Measurements from ENCODE around the gene HELZ2.

DNA sequence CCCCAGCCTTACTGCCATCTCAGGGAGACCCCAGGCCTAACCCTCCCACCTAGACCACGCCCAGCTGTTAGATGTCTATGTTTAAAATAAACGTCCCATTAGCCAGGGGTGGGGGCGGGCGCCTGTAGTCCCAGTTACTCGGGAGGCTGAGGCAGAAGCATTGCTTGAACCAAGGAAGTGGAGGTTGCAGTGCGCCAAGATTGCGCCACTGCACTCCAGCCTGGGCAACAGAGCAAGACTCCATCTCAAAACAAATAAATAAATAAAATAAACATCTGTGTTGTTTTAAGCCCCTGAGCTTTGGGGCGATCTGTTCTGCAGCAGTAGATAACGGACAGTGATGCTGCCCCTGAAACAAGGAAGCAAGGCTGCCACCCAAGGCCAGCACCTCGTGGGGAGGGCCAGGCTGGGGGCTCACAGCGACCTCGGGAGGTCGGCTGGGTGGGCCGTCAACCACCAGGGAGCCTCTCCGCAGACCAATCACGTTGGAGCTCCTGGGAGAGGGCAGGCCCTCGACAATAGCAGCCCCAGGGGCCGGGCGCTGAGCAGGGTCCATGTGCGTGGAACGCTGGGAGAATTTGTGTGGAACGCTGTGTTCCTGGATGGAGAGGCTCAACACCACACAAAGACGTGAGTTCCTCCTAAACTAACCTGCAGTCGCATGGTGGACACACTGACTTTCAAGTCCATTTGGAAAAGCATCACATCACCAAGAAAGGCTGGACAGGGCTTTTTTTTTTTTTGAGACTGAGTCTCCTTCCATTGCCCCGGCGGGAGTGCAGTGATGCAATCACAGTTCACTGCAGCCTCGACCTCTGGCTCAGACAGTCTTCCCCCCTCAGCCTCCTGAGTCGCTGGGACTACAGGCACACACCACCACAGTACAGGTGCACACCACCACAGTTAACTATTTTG is 1.0 kb upstream of the HELZ2 start:
- TF ChIP-seq, protein P1, sequence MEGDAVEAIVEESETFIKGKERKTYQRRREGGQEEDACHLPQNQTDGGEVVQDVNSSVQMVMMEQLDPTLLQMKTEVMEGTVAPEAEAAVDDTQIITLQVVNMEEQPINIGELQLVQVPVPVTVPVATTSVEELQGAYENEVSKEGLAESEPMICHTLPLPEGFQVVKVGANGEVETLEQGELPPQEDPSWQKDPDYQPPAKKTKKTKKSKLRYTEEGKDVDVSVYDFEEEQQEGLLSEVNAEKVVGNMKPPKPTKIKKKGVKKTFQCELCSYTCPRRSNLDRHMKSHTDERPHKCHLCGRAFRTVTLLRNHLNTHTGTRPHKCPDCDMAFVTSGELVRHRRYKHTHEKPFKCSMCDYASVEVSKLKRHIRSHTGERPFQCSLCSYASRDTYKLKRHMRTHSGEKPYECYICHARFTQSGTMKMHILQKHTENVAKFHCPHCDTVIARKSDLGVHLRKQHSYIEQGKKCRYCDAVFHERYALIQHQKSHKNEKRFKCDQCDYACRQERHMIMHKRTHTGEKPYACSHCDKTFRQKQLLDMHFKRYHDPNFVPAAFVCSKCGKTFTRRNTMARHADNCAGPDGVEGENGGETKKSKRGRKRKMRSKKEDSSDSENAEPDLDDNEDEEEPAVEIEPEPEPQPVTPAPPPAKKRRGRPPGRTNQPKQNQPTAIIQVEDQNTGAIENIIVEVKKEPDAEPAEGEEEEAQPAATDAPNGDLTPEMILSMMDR (IDR thresholded peaks at IDR 0.05 in 2 of 3, conservative IDR thresholded peaks at IDR 0.05 in 1 of 3; ENCODE audit: control insufficient read depth in 2 of 3, extremely low read depth in 1 of 3, insufficient read depth in 1 of 3, low read depth in 3 of 3, low read length in 3 of 3), result no peak
- no peak for TF ChIP-seq KDM1A (IDR thresholded peaks at IDR 0.05; ENCODE audit: borderline replicate concordance)
- TF ChIP-seq, protein P2, sequence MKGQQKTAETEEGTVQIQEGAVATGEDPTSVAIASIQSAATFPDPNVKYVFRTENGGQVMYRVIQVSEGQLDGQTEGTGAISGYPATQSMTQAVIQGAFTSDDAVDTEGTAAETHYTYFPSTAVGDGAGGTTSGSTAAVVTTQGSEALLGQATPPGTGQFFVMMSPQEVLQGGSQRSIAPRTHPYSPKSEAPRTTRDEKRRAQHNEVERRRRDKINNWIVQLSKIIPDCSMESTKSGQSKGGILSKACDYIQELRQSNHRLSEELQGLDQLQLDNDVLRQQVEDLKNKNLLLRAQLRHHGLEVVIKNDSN (IDR thresholded peaks at IDR 0.05; ENCODE audit: borderline replicate concordance, extremely low read length, insufficient read depth, low read depth, low read length), result no peak
- no peak for TF ChIP-seq RAD21 (IDR thresholded peaks at IDR 0.05; ENCODE audit: insufficient read depth, low read depth, low read length)
- no peak for TF ChIP-seq SREBF2 (IDR thresholded peaks at IDR 0.05; ENCODE audit: low read length)
- TF ChIP-seq NR2F1 (conservative IDR thresholded peaks at IDR 0.05), result no peak
- TF ChIP-seq POLR2A (IDR thresholded peaks at IDR 0.05; ENCODE audit: low read depth, low read length), result no peak
- TF ChIP-seq GABPA (IDR thresholded peaks at IDR 0.05; ENCODE audit: low read depth), result no peak
- no peak for TF ChIP-seq PML (IDR thresholded peaks at IDR 0.05; ENCODE audit: low read length)
- TF ChIP-seq ZNF274 (IDR thresholded peaks at IDR 0.05; ENCODE audit: insufficient read depth, insufficient read length), result no peak
- TF ChIP-seq USF2 (IDR thresholded peaks at IDR 0.05; ENCODE audit: borderline replicate concordance, low read depth, low read length), result no peak
- TF ChIP-seq, protein P3, sequence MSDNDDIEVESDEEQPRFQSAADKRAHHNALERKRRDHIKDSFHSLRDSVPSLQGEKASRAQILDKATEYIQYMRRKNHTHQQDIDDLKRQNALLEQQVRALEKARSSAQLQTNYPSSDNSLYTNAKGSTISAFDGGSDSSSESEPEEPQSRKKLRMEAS (IDR thresholded peaks at IDR 0.05; ENCODE audit: low read depth, low read length), result no peak

All from GM12878 (cell line).